Vagina (tissue), 2 donors: ENCODE results near the gene FBXL7. TPM values are rescaled to one million over a fixed set of nuclear protein-coding genes. Genes with fewer than 3 reads are reported as not detected.

Source experiments
- DNase-seq, 2 donors: peaks; one replicate each; pipeline ENCODE4 v3.0.0-alpha.2; 2017; ENCODE audit errors: extremely low spot score in 2 of 2
- H3K27ac ChIP-seq: fragments of 200-600 bp; sonication (generic); one replicate; pipeline ENCODE4 v1.5.1; 2019
- H3K27me3 ChIP-seq: fragments of 200-600 bp; sonication (generic); one replicate; pipeline ENCODE4 v1.5.1; 2019
- H3K36me3 ChIP-seq, 2 donors: fragments of 200-600 bp; sonication (generic); one replicate each; pipeline ENCODE4 v1.5.1; 2017 to 2019
- H3K4me1 ChIP-seq: fragments of 200-600 bp; sonication (generic); one replicate; pipeline ENCODE4 v1.5.1; 2019
- H3K4me3 ChIP-seq, 2 donors: fragments of 200-600 bp; sonication (generic); 1 replicate in 1 of 2; 2 replicates in 1 of 2; pipeline ENCODE4 v1.5.1; 2016 to 2019
- H3K9me3 ChIP-seq: fragments of 200-600 bp; sonication (generic); one replicate; pipeline ENCODE4 v1.5.1; 2019
- POLR2A ChIP-seq, 2 donors: fragments of 450-650 bp; IDR thresholded peaks; one replicate each; pipeline ENCODE4 v1.6.1; 2017; ENCODE audit warnings: antibody characterized with exemption in 2 of 2, mild to moderate bottlenecking in 2 of 2, moderate library complexity in 2 of 2
- POLR2AphosphoS5 ChIP-seq, 2 donors: sonication (generic); formaldehyde crosslinking; IDR thresholded peaks; one replicate each; pipeline ENCODE4 v1.9.0; 2017; ENCODE audit warnings: antibody characterized with exemption in 2 of 2, mild to moderate bottlenecking in 2 of 2, low read depth in 1 of 2; ENCODE audit not compliant: insufficient read depth in 1 of 2
- intact Hi-C: fragments of 100-400 bp; cut with DNase I; formaldehyde crosslinking; loops from one replicate; pipeline ENCODE4 v1.15.1; 2023
- total RNA-seq: library from RNA; depleted of rRNA; stranded (reverse); fragments of >200 nt; gene quantifications from one replicate; pipeline ENCODE4 v1.2.3, GENCODE V29; 2016
- TF ChIP-seq, protein P1 (sequence below), 3 experiments: fragments of 450-650 bp in 2 of 3; fragments of 200-600 bp in 1 of 3; sonication (generic) in 1 of 3; IDR thresholded peaks; one replicate each; pipeline ENCODE4 v1.5.1; 2017 to 2019; ENCODE audit warnings: antibody characterized with exemption in 3 of 3, mild to moderate bottlenecking in 2 of 3, moderate library complexity in 2 of 3

Gene FBXL7
- total RNA-seq, 1 donor from 2014 or later: 21.1 TPM

GRCh38 chr5:15643731-15644130, 143.8 kb downstream of the FBXL7 start:
- TF ChIP-seq POLR2AphosphoS5 (IDR thresholded peaks at IDR 0.05; ENCODE audit: insufficient read depth in 1 of 2, low read depth in 1 of 2) (no peak), POLR2A (IDR thresholded peaks at IDR 0.05) (no peak)
- TF ChIP-seq, protein P1, sequence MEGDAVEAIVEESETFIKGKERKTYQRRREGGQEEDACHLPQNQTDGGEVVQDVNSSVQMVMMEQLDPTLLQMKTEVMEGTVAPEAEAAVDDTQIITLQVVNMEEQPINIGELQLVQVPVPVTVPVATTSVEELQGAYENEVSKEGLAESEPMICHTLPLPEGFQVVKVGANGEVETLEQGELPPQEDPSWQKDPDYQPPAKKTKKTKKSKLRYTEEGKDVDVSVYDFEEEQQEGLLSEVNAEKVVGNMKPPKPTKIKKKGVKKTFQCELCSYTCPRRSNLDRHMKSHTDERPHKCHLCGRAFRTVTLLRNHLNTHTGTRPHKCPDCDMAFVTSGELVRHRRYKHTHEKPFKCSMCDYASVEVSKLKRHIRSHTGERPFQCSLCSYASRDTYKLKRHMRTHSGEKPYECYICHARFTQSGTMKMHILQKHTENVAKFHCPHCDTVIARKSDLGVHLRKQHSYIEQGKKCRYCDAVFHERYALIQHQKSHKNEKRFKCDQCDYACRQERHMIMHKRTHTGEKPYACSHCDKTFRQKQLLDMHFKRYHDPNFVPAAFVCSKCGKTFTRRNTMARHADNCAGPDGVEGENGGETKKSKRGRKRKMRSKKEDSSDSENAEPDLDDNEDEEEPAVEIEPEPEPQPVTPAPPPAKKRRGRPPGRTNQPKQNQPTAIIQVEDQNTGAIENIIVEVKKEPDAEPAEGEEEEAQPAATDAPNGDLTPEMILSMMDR (IDR thresholded peaks at IDR 0.05): no peak
- Histone ChIP-seq H3K36me3 (no peaks in the 10 kb centered on the region), H3K4me3 (no peak overlapping the region), H3K4me1 (peaks cover 20% of the 10 kb centered on the region), H3K9me3 (no peaks in the 10 kb centered on the region), H3K27me3 (no peaks in the 10 kb centered on the region), H3K27ac (no peak overlapping the region)
- no peak for DNase-seq
- intact Hi-C loops: no loop called here

- DNase-seq: no peak
- Histone ChIP-seq H3K36me3 (no peaks in the 10 kb centered on the region), H3K4me3 (no peak overlapping the region), H3K9me3 (no peaks in the 10 kb centered on the region), H3K27me3 (no peaks in the 10 kb centered on the region), H3K4me1 (peaks cover 20% of the 10 kb centered on the region), H3K27ac (no peak overlapping the region)
- TF ChIP-seq, protein P1 (IDR thresholded peaks at IDR 0.05): no peak
- TF ChIP-seq POLR2A (IDR thresholded peaks at IDR 0.05) (no peak), POLR2AphosphoS5 (IDR thresholded peaks at IDR 0.05; ENCODE audit: insufficient read depth in 1 of 2, low read depth in 1 of 2) (no peak)
- intact Hi-C loops: no loop called here
These were observed 145.6 kb downstream of the FBXL7 start for GRCh38 chr5:15645381-15646160.

GRCh38 chr5:15646371-15646770, 146.4 kb downstream of the FBXL7 start:
- H3K27ac ChIP-seq: no peak overlapping the region
- no peaks in the 10 kb centered on the region for H3K9me3 ChIP-seq
- H3K36me3 ChIP-seq: no peaks in the 10 kb centered on the region
- peaks cover 20% of the 10 kb centered on the region for H3K4me1 ChIP-seq
- no peak overlapping the region for H3K4me3 ChIP-seq
- no peak for TF ChIP-seq POLR2A (IDR thresholded peaks at IDR 0.05)
- intact Hi-C loops: no loop called here
- DNase-seq: no peak
- no peaks in the 10 kb centered on the region for H3K27me3 ChIP-seq

DNA sequence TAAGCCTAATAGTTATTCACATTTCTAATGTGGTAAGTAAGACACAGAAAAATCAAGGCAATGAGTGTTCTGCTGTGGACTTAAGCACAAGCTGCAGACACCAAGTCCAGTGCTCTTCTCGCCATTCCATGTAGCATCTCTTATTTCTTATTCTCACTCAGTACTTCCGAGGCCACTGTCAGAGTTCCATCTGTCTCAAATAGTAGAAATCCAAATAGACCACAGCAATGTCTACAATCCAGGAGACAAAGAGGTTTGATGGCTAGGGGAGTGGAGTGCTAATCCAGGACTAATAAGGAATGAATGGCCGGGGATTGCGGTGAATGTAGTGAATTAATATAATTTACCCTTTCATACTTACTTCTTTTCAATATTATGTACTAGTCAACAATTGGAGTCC, 147.3 kb downstream of the FBXL7 start:
- no peak for TF ChIP-seq POLR2A (IDR thresholded peaks at IDR 0.05)
- TF ChIP-seq, protein P1 (IDR thresholded peaks at IDR 0.05): no peak
- TF ChIP-seq POLR2AphosphoS5 (IDR thresholded peaks at IDR 0.05; ENCODE audit: insufficient read depth in 1 of 2, low read depth in 1 of 2): no peak
- no peak overlapping the region for H3K27ac ChIP-seq

DNA sequence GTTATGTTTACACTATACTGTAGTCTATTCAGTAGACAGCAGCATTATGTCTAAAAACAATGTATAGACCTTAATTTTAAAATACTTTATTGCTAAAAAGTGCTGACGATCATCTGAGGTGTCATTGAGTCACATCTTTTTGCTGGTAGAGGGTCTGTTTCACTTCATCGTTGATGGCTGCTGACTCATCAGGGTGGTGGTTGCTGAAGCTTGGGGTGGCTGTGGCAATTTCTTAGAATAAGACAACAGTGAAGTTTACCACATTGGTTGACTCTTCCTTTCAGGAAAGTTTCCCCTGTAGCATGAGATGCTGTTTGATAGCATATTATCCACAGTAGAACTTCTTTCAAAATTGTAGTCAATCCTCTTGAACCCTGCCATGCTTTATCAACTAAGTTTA, 150.3 kb downstream of the FBXL7 start:
- no peak for DNase-seq
- Histone ChIP-seq H3K4me3 (no peak overlapping the region), H3K4me1 (peaks cover 10% of the 10 kb centered on the region), H3K36me3 (no peaks in the 10 kb centered on the region), H3K27ac (no peak overlapping the region), H3K27me3 (no peaks in the 10 kb centered on the region), H3K9me3 (no peaks in the 10 kb centered on the region)
- intact Hi-C loops: no loop called here
- TF ChIP-seq POLR2A (IDR thresholded peaks at IDR 0.05) (no peak), POLR2AphosphoS5 (IDR thresholded peaks at IDR 0.05; ENCODE audit: insufficient read depth in 1 of 2, low read depth in 1 of 2) (no peak)
- TF ChIP-seq, protein P1 (IDR thresholded peaks at IDR 0.05): no peak

More for the DNA sequence above, 147.3 kb downstream of the FBXL7 start:
- DNase-seq: no peak
- H3K4me1 ChIP-seq: peaks cover 20% of the 10 kb centered on the region
- intact Hi-C loops: no loop called here
- H3K27me3 ChIP-seq: no peaks in the 10 kb centered on the region
- no peak overlapping the region for H3K4me3 ChIP-seq
- no peaks in the 10 kb centered on the region for H3K9me3 ChIP-seq
- H3K36me3 ChIP-seq: no peaks in the 10 kb centered on the region
